HEK293 (cell line): ENCODE results near the gene DLL1.

Experiments
- CTCF ChIA-PET: fragments of 350-600 bp; formaldehyde crosslinking; extraction: SDS; loops from one replicate; lab custom pipeline; 2021; ENCODE audit warnings: antibody characterized with exemption; lab: Yijun Ruan, JAX
- POLR2A ChIA-PET: fragments of 300-600 bp; formaldehyde crosslinking; extraction: SDS; loops from one replicate; lab custom pipeline; 2020; ENCODE audit warnings: antibody characterized with exemption, inconsistent platforms; lab: Yijun Ruan, JAX
- H3K27ac ChIP-seq: fragments of 200-500 bp; sonication (Bioruptor generic); 2 replicates; pipeline ENCODE4 v1.5.1; 2014; ENCODE audit warnings: low read depth, low read length, control low read depth, inconsistent platforms; ENCODE audit errors: extremely low read depth
- H3K36me3 ChIP-seq, 2 experiments: fragments of 200-500 bp in 1 of 2; sonication (Bioruptor generic) in 1 of 2; 1 replicate in 1 of 2; 2 replicates in 1 of 2; pipeline ENCODE4 v1.5.1; 2014 to 2017; ENCODE audit warnings: inconsistent platforms in 2 of 2, low read length in 2 of 2; ENCODE audit not compliant: control insufficient read depth in 2 of 2, insufficient read depth in 1 of 2
- H3K4me1 ChIP-seq: fragments of 200-500 bp; sonication (Bioruptor generic); 2 replicates; pipeline ENCODE4 v1.5.1; 2014; ENCODE audit warnings: mild to moderate bottlenecking, low read length, inconsistent platforms; ENCODE audit not compliant: control insufficient read depth, insufficient read depth
- H3K4me3 ChIP-seq: 2 replicates; pipeline ENCODE4 v1.5.1; 2011; ENCODE audit warnings: low read depth, mild to moderate bottlenecking, control low read depth, low read length, moderate library complexity
- H3K9me3 ChIP-seq: fragments of 200-500 bp; sonication (Bioruptor generic); 2 replicates; pipeline ENCODE4 v1.5.1; 2014; ENCODE audit warnings: low read depth, low read length, inconsistent platforms; ENCODE audit not compliant: control insufficient read depth, insufficient read depth
- GLI2 ChIP-seq: fragments of 450-650 bp; formaldehyde crosslinking; IDR thresholded peaks from 2 replicates; pipeline ENCODE4; 2017; ENCODE audit warnings: missing biosample characterization, missing genetic modification characterization, low read depth, borderline replicate concordance
- KLF16 ChIP-seq: fragments of 450-650 bp; formaldehyde crosslinking; IDR thresholded peaks from 2 replicates; pipeline ENCODE4 v1.5.1; 2017; ENCODE audit warnings: missing biosample characterization, missing genetic modification characterization
- OVOL3 ChIP-seq: fragments of 450-650 bp; formaldehyde crosslinking; IDR thresholded peaks from 2 replicates; pipeline ENCODE4 v1.5.1; 2016; ENCODE audit warnings: missing biosample characterization, missing genetic modification characterization
- SCRT1 ChIP-seq: fragments of 450-650 bp; formaldehyde crosslinking; IDR thresholded peaks from 2 replicates; pipeline ENCODE4 v1.5.1; 2016; ENCODE audit warnings: missing biosample characterization, missing genetic modification characterization, borderline replicate concordance
- SETDB1 ChIP-seq: IDR thresholded peaks from one replicate; pipeline ENCODE4 v1.6.1; 2017; ENCODE audit warnings: mild to moderate bottlenecking, low read length, moderate library complexity, mixed read lengths; ENCODE audit not compliant: insufficient read length
- SP3 ChIP-seq: fragments of 450-650 bp; formaldehyde crosslinking; IDR thresholded peaks from 2 replicates; pipeline ENCODE4 v1.5.1; 2016; ENCODE audit warnings: missing biosample characterization, missing genetic modification characterization
- TRIM28 ChIP-seq: IDR thresholded peaks from 2 replicates; pipeline ENCODE4 v1.6.1; 2011; ENCODE audit warnings: low read length, control low read depth, borderline replicate concordance
- ZFHX2 ChIP-seq: fragments of 450-650 bp; formaldehyde crosslinking; conservative IDR thresholded peaks from 2 replicates; pipeline ENCODE4 v1.5.1; 2016; ENCODE audit warnings: missing biosample characterization, missing genetic modification characterization
- ZNF10 ChIP-seq: fragments of 450-650 bp; formaldehyde crosslinking; IDR thresholded peaks from 2 replicates; pipeline ENCODE4 v1.5.1; 2017; ENCODE audit warnings: missing biosample characterization, missing genetic modification characterization
- ZNF112 ChIP-seq: fragments of 450-650 bp; formaldehyde crosslinking; IDR thresholded peaks from 2 replicates; pipeline ENCODE4 v1.5.0; 2017; ENCODE audit warnings: missing biosample characterization, missing genetic modification characterization
- ZNF132 ChIP-seq: fragments of 450-650 bp; formaldehyde crosslinking; IDR thresholded peaks from 2 replicates; pipeline ENCODE4 v1.5.1; 2017; ENCODE audit warnings: missing biosample characterization, missing genetic modification characterization, borderline replicate concordance
- ZNF155 ChIP-seq: fragments of 450-650 bp; formaldehyde crosslinking; IDR thresholded peaks from 2 replicates; pipeline ENCODE4 v1.5.1; 2016; ENCODE audit warnings: missing biosample characterization, missing genetic modification characterization
- ZNF221 ChIP-seq: fragments of 450-650 bp; formaldehyde crosslinking; IDR thresholded peaks from 2 replicates; pipeline ENCODE4 v1.5.1; 2017; ENCODE audit warnings: missing biosample characterization, missing genetic modification characterization, borderline replicate concordance
- ZNF223 ChIP-seq: fragments of 450-650 bp; formaldehyde crosslinking; IDR thresholded peaks from 2 replicates; pipeline ENCODE4 v1.5.1; 2016; ENCODE audit warnings: missing biosample characterization, missing genetic modification characterization
- ZNF248 ChIP-seq: fragments of 450-650 bp; formaldehyde crosslinking; IDR thresholded peaks from 2 replicates; pipeline ENCODE4 v1.5.1; 2017; ENCODE audit warnings: missing biosample characterization, missing genetic modification characterization
- ZNF324 ChIP-seq: fragments of 450-650 bp; formaldehyde crosslinking; IDR thresholded peaks from 2 replicates; pipeline ENCODE4 v1.5.1; 2016; ENCODE audit warnings: missing biosample characterization, missing genetic modification characterization
- ZNF501 ChIP-seq: fragments of 450-650 bp; formaldehyde crosslinking; IDR thresholded peaks from 2 replicates; pipeline ENCODE4 v1.5.1; 2016; ENCODE audit warnings: missing biosample characterization, missing genetic modification characterization
- ZNF596 ChIP-seq: fragments of 450-650 bp; IDR thresholded peaks from 2 replicates; pipeline ENCODE4 v1.5.0; 2018; ENCODE audit warnings: missing biosample characterization, mild to moderate bottlenecking, missing genetic modification characterization, moderate library complexity
- ZNF747 ChIP-seq: fragments of 450-650 bp; formaldehyde crosslinking; IDR thresholded peaks from 2 replicates; pipeline ENCODE4 v1.5.1; 2016; ENCODE audit warnings: missing biosample characterization, missing genetic modification characterization
- ZNF843 ChIP-seq: fragments of 450-650 bp; formaldehyde crosslinking; IDR thresholded peaks from 2 replicates; pipeline ENCODE4 v1.5.1; 2016; ENCODE audit warnings: missing biosample characterization, missing genetic modification characterization
- TF ChIP-seq, protein P1 (sequence below): fragments of 450-650 bp; formaldehyde crosslinking; IDR thresholded peaks from 2 replicates; pipeline ENCODE4 v1.5.1; 2016; ENCODE audit warnings: missing biosample characterization, missing genetic modification characterization
- TF ChIP-seq, protein P2 (sequence below): fragments of 450-650 bp; formaldehyde crosslinking; IDR thresholded peaks from 2 replicates; pipeline ENCODE4; 2016; ENCODE audit warnings: missing biosample characterization, missing genetic modification characterization
- TF ChIP-seq, protein P3 (sequence below): fragments of 450-650 bp; formaldehyde crosslinking; IDR thresholded peaks from 2 replicates; pipeline ENCODE4 v1.5.1; 2016; ENCODE audit warnings: missing biosample characterization, missing genetic modification characterization
- TF ChIP-seq, protein P4 (sequence below): fragments of 450-650 bp; formaldehyde crosslinking; IDR thresholded peaks from 2 replicates; pipeline ENCODE4 v1.5.1; 2017; ENCODE audit warnings: missing biosample characterization, missing genetic modification characterization
- TF ChIP-seq, protein P5 (sequence below): fragments of 450-650 bp; formaldehyde crosslinking; IDR thresholded peaks from 2 replicates; pipeline ENCODE4 v1.5.1; 2017; ENCODE audit warnings: missing biosample characterization, missing genetic modification characterization

Gene DLL1

DNA sequence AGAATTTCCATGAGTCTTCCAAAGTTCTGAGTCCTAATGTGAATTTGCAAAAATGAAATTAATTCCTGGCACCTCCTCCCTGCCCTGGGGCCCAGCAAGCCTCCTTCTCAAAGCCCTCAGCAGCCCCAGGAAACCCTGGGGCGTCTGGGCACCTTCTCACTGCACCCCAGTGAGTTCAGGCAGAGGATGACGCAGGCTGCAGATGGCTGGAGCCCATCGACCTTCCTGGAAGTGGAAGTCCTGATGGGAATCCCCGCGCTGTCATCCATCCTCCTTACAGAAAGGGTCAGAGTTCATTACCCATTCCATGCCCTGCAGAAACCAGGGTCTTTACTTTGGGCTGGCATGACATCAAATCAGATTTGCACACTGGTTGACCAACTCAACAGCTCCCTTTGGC lies 31.6 kb downstream of the DLL1 start:
- Histone ChIP-seq H3K27ac (no peak overlapping the region), H3K4me3 (no peak overlapping the region), H3K9me3 (no peaks in the 10 kb centered on the region), H3K4me1 (no peaks in the 10 kb centered on the region), H3K36me3 (no peaks in the 10 kb centered on the region)
- ChIA-PET POLR2A (no interaction called here), CTCF (interaction anchor here (0.6 to 0.7 kb wide), 2 partner anchors 9 to 269 kb away, joined by 3 read pairs; no protein-coding TSS in a partner anchor)
- no peak for TF ChIP-seq ZNF324 (tag by site-specific recombination)
- no peak for TF ChIP-seq ZNF747 (tag by site-specific recombination)
- TF ChIP-seq ZNF843 (tag by site-specific recombination), result no peak
- no peak for TF ChIP-seq SETDB1
- no peak for TF ChIP-seq ZNF501
- TF ChIP-seq, protein P1, sequence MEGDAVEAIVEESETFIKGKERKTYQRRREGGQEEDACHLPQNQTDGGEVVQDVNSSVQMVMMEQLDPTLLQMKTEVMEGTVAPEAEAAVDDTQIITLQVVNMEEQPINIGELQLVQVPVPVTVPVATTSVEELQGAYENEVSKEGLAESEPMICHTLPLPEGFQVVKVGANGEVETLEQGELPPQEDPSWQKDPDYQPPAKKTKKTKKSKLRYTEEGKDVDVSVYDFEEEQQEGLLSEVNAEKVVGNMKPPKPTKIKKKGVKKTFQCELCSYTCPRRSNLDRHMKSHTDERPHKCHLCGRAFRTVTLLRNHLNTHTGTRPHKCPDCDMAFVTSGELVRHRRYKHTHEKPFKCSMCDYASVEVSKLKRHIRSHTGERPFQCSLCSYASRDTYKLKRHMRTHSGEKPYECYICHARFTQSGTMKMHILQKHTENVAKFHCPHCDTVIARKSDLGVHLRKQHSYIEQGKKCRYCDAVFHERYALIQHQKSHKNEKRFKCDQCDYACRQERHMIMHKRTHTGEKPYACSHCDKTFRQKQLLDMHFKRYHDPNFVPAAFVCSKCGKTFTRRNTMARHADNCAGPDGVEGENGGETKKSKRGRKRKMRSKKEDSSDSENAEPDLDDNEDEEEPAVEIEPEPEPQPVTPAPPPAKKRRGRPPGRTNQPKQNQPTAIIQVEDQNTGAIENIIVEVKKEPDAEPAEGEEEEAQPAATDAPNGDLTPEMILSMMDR (tag by site-specific recombination), result no peak

DNA sequence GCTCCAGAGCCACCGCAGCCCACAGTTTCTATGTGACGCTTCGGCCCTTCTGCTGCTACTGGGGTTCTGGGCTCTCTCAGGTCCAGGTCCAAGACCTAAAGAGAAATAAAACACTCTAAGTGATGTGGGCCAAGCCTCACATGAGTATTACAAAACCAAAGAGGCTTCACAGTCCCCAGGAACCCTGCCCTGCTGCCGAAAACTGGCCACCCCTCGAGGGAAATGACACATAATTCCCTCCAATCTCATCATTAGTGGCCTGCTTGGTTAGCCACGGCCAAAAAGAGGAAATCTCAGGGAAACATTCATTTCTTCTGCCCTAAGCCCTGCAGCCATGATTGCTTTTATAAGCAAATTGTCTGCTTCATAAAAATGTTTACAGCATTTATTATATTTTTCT lies 32.5 kb downstream of the DLL1 start:
- no peaks in the 10 kb centered on the region for H3K9me3 ChIP-seq
- H3K27ac ChIP-seq, result no peak overlapping the region
- ChIA-PET CTCF (no interaction called here), POLR2A (no interaction called here)
- TF ChIP-seq, protein P2, sequence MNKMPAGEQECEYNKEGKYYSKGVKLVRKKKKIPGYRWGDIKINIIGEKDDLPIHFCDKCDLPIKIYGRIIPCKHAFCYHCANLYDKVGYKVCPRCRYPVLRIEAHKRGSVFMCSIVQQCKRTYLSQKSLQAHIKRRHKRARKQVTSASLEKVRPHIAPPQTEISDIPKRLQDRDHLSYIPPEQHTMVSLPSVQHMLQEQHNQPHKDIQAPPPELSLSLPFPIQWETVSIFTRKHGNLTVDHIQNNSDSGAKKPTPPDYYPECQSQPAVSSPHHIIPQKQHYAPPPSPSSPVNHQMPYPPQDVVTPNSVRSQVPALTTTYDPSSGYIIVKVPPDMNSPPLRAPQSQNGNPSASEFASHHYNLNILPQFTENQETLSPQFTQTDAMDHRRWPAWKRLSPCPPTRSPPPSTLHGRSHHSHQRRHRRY (tag by site-specific recombination), result no peak
- no peak for TF ChIP-seq ZNF10 (tag by site-specific recombination)
- H3K4me3 ChIP-seq, result no peak overlapping the region
- no peaks in the 10 kb centered on the region for H3K36me3 ChIP-seq
- H3K4me1 ChIP-seq, result no peaks in the 10 kb centered on the region

DNA sequence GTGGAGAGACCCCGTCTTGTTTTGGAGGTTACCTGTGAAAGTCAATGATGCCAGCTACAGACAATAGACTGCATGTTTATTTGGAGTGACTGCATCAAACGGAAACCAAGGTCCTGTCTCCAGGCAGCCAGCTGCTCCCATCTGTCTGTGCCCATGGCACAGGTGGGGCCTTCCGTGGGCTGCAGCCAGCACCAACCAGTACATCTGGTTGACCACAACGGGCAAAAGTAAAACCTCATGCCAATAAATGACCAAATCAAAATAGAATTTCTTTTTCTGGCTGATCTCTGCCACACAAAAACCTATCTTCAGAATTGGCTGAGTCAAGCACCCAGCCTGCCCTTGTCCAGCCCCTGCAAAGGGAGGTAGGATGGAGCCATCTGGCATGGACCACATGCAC lies 33.5 kb downstream of the DLL1 start:
- H3K9me3 ChIP-seq, result no peaks in the 10 kb centered on the region
- ChIA-PET CTCF (no interaction called here), POLR2A (no interaction called here)
- no peak overlapping the region for H3K27ac ChIP-seq
- H3K4me1 ChIP-seq, result no peaks in the 10 kb centered on the region
- H3K36me3 ChIP-seq, result no peaks in the 10 kb centered on the region
- H3K4me3 ChIP-seq, result no peak overlapping the region
- TF ChIP-seq ZNF132, result no peak
- no peak for TF ChIP-seq OVOL3
- TF ChIP-seq GLI2 (tag by site-specific recombination), result no peak
- TF ChIP-seq SCRT1 (tag by site-specific recombination), result no peak
- no peak for TF ChIP-seq TRIM28
- TF ChIP-seq ZNF112 (tag by site-specific recombination), result no peak
- TF ChIP-seq KLF16 (tag by site-specific recombination), result no peak
- no peak for TF ChIP-seq ZNF596
- TF ChIP-seq ZFHX2 (tag by site-specific recombination), result no peak
- TF ChIP-seq, protein P3, sequence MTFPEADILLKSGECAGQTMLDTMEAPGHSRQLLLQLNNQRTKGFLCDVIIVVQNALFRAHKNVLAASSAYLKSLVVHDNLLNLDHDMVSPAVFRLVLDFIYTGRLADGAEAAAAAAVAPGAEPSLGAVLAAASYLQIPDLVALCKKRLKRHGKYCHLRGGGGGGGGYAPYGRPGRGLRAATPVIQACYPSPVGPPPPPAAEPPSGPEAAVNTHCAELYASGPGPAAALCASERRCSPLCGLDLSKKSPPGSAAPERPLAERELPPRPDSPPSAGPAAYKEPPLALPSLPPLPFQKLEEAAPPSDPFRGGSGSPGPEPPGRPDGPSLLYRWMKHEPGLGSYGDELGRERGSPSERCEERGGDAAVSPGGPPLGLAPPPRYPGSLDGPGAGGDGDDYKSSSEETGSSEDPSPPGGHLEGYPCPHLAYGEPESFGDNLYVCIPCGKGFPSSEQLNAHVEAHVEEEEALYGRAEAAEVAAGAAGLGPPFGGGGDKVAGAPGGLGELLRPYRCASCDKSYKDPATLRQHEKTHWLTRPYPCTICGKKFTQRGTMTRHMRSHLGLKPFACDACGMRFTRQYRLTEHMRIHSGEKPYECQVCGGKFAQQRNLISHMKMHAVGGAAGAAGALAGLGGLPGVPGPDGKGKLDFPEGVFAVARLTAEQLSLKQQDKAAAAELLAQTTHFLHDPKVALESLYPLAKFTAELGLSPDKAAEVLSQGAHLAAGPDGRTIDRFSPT, result no peak
- TF ChIP-seq ZNF155 (tag by site-specific recombination), result no peak
- TF ChIP-seq, protein P4, sequence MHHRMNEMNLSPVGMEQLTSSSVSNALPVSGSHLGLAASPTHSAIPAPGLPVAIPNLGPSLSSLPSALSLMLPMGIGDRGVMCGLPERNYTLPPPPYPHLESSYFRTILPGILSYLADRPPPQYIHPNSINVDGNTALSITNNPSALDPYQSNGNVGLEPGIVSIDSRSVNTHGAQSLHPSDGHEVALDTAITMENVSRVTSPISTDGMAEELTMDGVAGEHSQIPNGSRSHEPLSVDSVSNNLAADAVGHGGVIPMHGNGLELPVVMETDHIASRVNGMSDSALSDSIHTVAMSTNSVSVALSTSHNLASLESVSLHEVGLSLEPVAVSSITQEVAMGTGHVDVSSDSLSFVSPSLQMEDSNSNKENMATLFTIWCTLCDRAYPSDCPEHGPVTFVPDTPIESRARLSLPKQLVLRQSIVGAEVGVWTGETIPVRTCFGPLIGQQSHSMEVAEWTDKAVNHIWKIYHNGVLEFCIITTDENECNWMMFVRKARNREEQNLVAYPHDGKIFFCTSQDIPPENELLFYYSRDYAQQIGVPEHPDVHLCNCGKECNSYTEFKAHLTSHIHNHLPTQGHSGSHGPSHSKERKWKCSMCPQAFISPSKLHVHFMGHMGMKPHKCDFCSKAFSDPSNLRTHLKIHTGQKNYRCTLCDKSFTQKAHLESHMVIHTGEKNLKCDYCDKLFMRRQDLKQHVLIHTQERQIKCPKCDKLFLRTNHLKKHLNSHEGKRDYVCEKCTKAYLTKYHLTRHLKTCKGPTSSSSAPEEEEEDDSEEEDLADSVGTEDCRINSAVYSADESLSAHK (tag by site-specific recombination), result no peak
- no peak for TF ChIP-seq SP3
- TF ChIP-seq, protein P5, sequence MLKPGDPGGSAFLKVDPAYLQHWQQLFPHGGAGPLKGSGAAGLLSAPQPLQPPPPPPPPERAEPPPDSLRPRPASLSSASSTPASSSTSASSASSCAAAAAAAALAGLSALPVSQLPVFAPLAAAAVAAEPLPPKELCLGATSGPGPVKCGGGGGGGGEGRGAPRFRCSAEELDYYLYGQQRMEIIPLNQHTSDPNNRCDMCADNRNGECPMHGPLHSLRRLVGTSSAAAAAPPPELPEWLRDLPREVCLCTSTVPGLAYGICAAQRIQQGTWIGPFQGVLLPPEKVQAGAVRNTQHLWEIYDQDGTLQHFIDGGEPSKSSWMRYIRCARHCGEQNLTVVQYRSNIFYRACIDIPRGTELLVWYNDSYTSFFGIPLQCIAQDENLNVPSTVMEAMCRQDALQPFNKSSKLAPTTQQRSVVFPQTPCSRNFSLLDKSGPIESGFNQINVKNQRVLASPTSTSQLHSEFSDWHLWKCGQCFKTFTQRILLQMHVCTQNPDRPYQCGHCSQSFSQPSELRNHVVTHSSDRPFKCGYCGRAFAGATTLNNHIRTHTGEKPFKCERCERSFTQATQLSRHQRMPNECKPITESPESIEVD, result no peak
- no peak for TF ChIP-seq ZNF248 (tag by site-specific recombination)
- TF ChIP-seq ZNF223 (tag by site-specific recombination), result no peak
- TF ChIP-seq ZNF221, result no peak
